Esophagus squamous epithelium (tissue), 4 donors: ENCODE results near the gene RPUSD3.

Source experiments
- CTCF ChIP-seq, 6 experiments: fragments of 450-650 bp in 4 of 6; fragments of 200-600 bp in 2 of 6; sonication (generic) in 2 of 6; IDR thresholded peaks; one replicate each; pipeline ENCODE4 v1.5.1; 2016 to 2019; ENCODE audit warnings: antibody characterized with exemption in 6 of 6, mild to moderate bottlenecking in 4 of 6, moderate library complexity in 4 of 6
- POLR2A ChIP-seq, 4 donors: fragments of 450-650 bp; IDR thresholded peaks; one replicate each; pipeline ENCODE4 v1.6.1; 2017; ENCODE audit warnings: antibody characterized with exemption in 4 of 4, mild to moderate bottlenecking in 4 of 4, moderate library complexity in 3 of 4

GRCh38 chr3:9867106-9867505, 23.3 kb upstream of the RPUSD3 start:
- TF ChIP-seq CTCF (IDR thresholded peaks at IDR 0.05) (no peak), POLR2A (IDR thresholded peaks at IDR 0.05) (no peak)
